GM21786 (cell line): ENCODE data around the gene RBBP8NL.
"Not testable (repeated sequence)": the region's sequence is repeated elsewhere in the genome, so short reads cannot be mapped to it uniquely, and the experiment has no call there.

Source experiments
- ATAC-seq: cut with Tn5 transposase; IDR thresholded peaks from one replicate; pipeline ENCODE4 v1.9.1; 2021; ENCODE audit not compliant: unreplicated experiment

RBBP8NL gene

GRCh38 chr20:62376112-62377063, 51.0 kb downstream of the RBBP8NL start:
- no peak for ATAC-seq

- no peak for ATAC-seq
Observed at GRCh38 chr20:62374331-62375152, 52.8 kb downstream of the RBBP8NL start.

GRCh38 chr20:62373631-62374179, 53.6 kb downstream of the RBBP8NL start:
- ATAC-seq = not testable (repeated sequence)

GRCh38 chr20:62372042-62372993, 55.0 kb downstream of the RBBP8NL start:
- no peak for ATAC-seq

- ATAC-seq = no peak
Observed at GRCh38 chr20:62371588-62372041, 55.7 kb downstream of the RBBP8NL start.

- ATAC-seq = no peak
Observed at GRCh38 chr20:62370807-62371587, 56.3 kb downstream of the RBBP8NL start.

- ATAC-seq = no peak
Observed at GRCh38 chr20:62370115-62370806, 57.1 kb downstream of the RBBP8NL start.

- ATAC-seq = no peak
Observed at GRCh38 chr20:62369815-62370114, 57.6 kb downstream of the RBBP8NL start.

- ATAC-seq = no peak
Observed at GRCh38 chr20:62368976-62369814, 58.1 kb downstream of the RBBP8NL start.

GRCh38 chr20:62368392-62368975, 58.9 kb downstream of the RBBP8NL start:
- no peak for ATAC-seq

GRCh38 chr20:62367633-62368391, 59.5 kb downstream of the RBBP8NL start:
- ATAC-seq = no peak

GRCh38 chr20:62367136-62367632, 60.2 kb downstream of the RBBP8NL start, which contains the start of gene LAMA5:
LAMA5 (minus strand) TSS chr20:62367312; CDS start chr20:62367245, 67 bp downstream.
- no peak for ATAC-seq

- no peak for ATAC-seq
Observed at GRCh38 chr20:62366370-62367135, 60.8 kb downstream of the RBBP8NL start.

GRCh38 chr20:62365814-62366369, 61.4 kb downstream of the RBBP8NL start:
- ATAC-seq = no peak

GRCh38 chr20:62364911-62365736, 62.2 kb downstream of the RBBP8NL start:
- ATAC-seq = no peak
